NCI-H345 (cell line): Measurements from ENCODE around the gene PRSS12.
A peak's percentile ranks its signal among the peaks of the same experiment; 100 is the strongest.
"Not testable (repeated sequence)": the region's sequence is repeated elsewhere in the genome, so short reads cannot be mapped to it uniquely, and the experiment has no call there.

Experiments used
- DNase-seq: peaks from one replicate; lab custom pipeline; 2025; lab: John Stamatoyannopoulos, UW

PRSS12 gene

DNA sequence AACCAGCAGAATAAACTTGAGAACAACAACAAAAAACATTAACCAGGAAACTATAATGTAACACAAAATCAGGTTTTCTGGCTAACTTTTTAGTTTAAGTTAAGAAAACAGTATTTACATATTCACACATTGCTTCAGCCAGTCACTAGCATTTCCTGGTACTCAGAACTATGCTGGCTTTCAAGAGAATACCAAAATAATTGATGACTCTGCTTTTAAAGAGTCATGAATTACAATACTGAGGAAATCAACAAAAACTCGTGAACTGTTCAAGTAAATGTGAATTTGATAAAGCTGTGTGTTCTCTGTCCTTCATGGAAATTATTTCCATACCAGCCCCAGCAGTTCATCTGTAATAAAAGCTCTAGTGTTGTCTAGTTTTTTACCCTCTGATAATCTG, 27.4 kb downstream of the PRSS12 start:
- DNase-seq: no peak

DNA sequence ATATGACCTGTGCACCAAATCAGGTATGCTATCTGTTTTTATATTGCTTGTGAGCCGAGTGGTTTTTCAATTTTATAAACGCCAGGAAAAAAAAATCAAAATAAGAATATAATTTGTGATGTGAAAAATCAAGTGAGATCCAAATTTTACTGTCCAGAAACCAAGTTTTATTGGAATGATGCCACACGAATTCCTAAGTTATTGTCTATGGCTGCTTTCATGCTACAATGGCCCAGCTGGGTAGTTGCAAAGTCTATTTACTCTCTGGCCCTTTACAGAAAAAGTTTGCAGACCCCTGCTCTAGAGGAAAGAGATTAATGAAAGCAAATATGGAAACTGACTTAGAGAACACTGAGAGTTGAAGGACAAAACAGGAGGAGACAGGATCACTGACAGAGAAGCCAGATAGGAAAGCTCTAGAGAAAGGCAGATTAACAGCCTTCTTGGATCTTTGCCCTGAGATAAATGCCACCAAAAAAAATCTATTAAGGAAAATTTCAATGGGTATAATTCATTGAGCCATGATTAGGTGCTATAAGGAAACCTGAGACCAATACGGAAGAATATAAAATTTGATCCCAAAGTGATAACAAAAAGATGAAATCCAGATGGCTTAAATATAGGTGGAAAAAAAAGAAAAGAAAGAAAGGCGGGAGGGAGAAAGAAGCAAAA, 29.8 kb downstream of the PRSS12 start:
- no peak for DNase-seq

DNA sequence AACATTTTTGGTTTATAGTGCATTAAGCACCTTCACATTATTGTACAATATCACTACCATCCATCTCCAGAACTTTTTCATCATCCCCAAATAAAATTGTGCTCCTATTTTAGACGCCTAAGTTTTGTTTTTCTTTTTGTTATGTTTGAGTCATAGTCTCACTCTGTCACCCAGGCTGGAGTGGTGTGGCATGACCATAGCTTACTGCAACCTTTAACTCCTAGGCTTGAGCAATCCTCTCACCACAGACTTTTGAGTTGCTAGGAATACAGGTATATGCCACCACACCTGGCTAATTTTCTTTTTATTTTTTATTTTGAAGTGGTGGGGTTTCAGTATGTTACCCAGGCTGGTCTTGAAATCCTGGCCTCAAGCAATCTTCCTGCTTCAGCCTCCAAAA, 33.9 kb downstream of the PRSS12 start:
- no peak for DNase-seq

DNA sequence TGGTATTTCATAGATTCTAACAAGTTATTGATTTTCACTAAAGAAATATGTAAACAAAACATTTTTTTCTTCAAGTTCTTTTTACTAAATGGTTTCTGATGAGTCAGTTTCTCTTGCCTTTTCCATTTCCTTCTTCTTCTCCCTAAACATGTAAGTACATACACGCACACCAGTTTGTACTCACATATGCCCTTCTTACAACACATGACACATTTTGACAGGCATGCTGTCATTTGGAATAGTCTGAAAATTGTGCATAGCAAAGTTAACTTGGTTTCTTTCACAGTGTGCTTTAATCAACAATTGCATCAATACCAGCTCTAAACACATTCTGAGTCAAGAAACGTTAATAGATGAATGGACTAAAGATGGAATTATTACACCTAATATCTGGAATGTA, 35.1 kb downstream of the PRSS12 start:
- no peak for DNase-seq

DNA sequence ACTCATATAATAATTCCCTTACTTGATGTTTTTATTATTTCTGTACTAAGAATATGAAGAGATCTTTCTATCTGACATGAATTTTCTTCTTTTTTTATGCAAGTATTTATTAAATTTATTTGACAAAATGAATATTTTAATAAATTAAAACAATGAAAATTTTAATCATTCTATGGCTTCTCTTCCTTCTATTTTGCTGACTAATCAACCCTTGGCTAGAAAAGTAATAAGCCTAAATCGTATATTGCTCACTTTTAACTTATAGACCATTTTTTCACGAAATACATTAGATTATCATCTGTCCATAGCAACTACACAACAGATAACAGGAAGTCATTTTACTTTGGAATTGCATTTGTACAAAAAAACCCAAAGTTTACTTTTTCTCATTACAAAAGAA, 38.6 kb downstream of the PRSS12 start:
- DNase-seq: no peak

DNA sequence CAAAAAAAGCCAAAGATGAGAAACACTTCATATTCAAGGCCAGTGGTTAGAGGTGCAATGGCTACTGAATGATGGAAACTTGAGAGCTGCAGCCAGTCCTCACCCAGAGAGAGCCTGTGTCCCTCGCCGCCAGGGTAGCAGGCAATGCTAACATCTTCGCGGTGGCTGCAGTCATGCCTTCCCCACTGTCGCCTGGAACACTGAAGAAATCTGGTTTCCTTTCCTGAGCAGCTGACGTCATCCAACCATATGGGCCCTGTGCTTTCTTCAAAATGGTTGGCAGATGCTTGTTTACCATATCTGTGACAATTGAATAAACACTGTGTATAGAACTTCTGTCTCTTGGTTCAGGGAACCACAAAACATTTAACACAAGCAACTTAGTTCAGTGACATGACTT, 39.7 kb downstream of the PRSS12 start:
- no peak for DNase-seq

DNA sequence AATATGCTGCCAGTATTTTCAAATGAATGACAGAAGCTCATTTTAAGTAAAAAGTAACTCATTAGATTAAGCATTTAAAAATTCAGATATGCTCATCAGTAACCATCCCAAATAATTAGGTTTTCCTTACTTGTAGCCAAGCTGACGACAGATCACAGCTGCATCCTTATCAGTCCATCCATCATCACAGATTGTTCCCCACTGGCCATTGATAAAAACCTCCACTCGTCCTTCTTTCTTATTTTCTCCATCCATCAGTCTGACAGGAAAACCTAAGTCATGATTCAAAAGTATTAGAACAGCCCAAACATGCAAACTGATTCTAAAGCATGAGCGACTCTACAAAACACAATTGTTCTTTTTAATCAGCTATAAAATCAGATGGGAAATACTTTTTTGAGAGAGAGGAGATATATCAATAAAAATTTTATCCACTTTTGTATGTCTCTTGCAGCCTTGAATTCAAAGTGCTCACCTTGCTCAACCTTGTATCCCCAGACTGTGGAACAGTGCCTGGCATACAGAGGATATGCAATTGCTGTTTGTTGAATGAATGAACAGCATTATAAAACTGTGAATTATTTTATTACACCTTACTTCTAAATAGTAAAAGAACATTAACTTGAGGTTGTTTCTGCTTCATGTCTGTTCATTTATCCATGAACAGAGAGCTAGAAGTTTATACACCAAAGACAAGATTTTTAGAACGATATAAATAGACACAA, 44.3 kb downstream of the PRSS12 start:
- no peak for DNase-seq

DNA sequence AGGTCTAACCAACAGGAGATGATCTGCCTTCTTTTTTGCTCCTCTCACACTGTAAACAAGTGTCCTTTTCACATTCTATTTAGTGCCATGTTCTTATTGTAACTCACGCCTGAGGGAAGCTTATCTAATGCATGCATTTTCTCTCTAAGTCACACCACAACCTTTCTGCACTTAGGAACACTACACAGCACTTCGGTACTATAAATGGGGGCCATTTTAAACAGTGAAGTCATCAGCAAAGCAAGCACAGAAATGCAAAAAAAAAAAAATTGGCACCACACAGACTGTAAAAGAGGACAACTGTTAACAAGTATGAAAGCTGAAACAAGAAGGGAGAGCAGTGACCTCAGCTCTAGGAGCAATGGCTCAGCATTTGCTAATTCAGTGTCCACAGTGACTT, 45.2 kb downstream of the PRSS12 start:
- no peak for DNase-seq

DNA sequence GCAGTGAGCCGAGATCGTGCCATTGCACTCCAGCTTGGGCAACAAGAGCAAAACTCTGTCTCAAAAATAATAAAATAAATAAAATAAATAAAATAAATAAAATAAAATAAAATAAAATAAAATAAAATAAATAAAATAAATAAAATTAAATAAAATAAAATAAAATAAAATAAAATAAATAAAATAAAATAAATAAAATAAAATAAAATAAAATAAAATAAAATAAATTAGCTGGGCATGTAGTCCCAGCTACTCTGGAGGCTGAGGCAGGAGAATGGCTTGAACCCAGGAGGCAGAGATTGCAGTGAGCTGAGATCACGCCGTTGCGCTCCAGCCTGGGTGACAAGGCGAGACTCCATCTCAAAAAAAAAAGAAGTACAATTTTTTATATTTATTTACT, 53.2 kb downstream of the PRSS12 start:
- DNase-seq: not testable (repeated sequence)

DNA sequence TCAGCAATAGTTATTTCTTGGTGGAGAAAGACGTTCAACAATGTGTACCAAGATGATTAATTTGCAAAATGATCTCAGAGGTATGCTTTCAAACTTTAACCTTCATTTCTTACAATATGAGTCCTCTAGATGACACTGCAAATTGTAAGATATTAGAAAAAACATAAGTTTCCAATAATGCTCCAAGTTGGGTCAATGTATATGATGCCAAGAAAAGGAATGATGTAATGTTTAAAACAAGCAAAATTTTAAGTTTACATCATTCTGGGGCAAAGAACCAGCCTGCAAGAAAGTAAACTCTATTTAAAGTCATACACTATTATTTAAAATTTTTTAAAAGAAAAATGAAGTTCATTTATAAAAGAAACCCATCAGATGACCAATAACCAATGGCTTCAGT, 56.1 kb downstream of the PRSS12 start:
- no peak for DNase-seq

DNA sequence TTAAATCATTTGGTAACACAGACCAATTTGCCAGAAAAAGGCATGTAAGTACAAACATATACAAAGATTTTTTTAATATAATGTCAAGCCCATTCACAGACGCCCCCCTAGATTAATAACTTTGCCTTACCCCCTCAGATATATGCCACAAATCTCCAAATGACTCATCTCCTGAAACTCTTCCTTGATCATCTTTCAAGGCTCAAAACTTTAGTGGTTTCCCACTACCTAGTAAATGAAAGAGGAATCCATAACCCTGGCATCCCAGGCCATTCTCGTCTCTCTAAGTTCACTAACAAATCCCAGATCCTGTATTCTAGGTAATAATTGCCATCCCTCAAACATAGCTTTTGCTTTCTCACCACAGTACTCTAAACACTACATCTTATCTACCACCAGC, 61.9 kb downstream of the PRSS12 start:
- no peak for DNase-seq

DNA sequence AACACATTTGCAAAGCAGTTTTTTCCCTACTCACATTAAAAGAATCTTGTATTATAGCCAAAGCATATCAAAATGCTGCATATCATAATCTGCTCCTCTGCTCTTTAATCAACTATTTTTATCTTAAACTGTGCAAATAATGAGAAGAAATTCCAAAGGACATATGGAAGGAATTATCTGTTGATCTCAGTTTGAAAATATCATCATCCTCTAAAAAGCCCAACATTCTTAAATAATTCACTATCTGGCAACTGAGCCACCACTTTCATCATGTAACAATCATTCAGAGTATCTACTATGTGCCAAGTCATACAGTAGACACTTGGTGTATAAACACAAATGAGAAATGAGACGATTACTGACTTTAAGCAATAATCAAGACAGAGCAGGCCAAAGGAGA, 63.0 kb downstream of the PRSS12 start:
- DNase-seq: no peak

DNA sequence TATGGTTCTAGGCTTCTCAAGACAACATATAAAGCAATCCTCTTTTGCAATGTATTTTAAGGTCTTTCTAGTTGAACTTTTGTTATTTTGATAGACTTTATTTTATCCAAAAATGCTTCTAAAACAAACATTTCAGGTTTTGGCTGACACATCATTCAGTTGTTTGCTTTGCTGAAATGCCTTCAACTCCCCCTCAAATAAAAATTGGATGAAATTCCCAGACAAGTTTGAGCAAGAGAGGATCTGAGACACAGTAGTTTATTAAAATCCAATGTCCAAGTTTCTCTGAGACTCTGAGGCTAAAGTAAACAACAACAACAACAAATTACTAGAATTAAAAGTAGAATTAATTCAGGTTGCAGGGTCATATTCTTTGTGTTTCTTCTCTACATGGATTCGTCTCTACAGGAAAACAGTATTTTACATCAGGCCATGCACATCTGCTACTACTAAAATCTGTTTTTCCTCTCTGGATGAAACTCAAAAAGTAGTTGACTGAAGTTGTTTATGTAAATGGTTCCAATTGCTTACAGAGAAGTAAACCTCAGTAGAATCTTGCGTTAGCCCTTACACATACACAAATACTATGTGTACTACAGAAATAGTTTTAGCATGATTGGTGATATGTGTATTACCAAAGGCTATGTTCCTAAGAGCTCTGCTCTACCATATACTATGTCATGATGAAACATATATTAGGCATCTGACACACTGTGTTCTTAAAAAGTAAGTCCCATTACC, 64.9 kb downstream of the PRSS12 start:
- DNase-seq: no peak

DNA sequence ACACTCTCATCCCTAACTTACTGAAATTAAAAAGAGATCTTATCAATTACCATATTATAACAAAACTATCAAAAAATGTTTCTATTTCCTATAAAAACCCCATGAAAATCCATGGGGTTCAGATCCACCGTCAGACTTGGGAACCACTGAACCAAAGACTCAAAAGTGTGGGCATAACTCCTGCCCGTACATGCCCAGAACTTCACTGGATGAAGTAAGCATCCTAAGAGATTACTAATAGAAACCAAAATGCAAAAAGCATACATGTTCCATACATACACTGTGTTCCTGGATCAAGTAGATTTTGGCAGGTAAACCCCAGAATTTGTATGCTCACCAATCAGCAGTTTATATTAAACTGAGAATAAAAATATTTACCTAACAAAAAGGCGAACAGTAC, 66.1 kb downstream of the PRSS12 start:
- DNase-seq: no peak

DNA sequence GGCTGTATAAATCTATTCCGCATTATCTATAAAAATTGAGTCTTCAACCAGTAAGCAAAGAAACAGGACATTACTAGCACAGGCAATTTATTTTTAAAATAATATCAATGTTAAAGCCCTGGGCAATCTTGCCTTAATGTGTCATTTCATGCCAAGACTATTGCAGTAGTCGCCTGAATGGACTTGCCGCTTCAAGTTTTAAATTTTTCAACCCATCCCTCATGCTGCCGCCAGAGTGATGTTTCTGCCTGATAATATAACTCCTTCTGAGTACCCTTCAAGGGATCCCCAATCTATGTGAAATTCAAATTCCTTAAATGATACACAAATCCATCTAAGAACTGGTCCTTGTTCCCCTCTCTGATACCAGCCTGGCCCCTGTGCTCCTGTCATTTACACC, 66.9 kb downstream of the PRSS12 start:
- DNase-seq: no peak

DNA sequence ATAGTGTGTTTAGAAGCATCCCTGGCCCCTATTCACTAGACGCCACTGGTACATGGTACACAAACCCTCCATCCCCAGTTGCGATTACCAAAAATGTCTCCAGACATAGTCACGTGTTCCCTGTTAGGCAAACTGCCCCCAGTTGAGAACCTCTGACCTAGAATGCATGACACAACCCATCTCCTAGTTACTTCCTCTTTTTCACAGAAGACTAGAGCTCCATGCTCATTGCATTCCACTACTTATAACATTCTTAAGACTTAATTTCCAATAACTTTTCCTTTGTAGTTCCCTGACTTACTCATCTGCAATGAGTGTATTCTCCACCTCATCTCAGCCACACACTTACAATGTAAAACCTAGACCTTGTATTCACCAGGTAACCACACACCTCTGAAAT, 68.6 kb downstream of the PRSS12 start:
- no peak for DNase-seq

DNA sequence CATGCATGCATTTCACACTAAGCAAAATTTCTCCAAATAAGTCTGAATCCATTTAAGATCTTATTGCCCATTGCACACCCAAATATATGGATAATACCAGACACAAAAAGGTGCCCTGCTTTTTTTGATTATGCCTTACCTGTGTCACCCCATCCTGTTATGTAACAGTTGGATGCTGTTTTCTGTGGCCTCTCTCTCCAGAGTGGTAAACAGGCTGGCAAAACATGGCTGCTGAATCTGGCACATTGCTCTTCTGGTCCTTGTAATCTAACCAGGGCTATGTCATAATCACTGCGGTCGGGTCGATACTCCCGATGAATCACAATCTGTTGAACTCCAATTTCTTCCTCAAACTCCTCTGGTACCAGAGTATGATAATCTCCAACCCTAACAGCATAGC, 70.1 kb downstream of the PRSS12 start:
- no peak for DNase-seq

DNA sequence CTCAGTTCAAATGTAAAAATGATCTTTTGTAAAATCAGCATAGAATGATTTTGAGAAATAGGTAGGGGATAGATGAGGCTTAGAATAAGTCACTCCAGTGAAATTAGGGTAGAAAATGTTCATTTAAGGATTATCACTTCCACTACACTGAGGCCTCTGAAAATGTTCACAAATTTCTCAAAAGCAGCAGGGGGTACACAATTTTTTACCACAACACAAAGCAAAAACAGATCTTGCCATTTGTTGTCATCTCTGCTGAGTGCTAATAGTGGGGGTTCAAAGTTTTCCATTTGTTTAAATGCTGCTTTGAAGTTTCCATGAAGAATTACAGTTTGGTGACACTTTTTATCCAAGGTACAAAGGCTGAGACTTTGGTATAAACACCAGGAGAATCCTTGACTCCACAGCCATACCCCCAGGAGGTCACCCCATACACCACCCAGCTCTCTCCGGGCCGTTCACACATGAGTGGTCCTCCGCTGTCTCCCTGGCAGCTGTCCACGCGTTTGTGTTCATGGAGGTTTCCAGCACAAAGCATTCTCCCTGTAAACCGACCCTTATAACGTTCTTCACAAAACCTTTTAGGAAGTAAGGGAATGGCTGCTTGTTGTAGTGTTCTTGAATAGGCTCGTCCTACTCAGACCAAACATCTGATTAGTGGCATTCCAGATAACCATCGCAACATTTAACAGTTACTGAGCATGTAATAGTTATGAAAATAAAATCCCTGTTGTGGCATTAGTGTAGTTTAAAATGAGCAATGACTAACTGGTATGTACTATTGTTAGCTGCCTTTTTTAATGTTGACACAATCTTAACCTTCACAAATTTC, 71.0 kb downstream of the PRSS12 start:
- peak; percentile 13 for DNase-seq

DNA sequence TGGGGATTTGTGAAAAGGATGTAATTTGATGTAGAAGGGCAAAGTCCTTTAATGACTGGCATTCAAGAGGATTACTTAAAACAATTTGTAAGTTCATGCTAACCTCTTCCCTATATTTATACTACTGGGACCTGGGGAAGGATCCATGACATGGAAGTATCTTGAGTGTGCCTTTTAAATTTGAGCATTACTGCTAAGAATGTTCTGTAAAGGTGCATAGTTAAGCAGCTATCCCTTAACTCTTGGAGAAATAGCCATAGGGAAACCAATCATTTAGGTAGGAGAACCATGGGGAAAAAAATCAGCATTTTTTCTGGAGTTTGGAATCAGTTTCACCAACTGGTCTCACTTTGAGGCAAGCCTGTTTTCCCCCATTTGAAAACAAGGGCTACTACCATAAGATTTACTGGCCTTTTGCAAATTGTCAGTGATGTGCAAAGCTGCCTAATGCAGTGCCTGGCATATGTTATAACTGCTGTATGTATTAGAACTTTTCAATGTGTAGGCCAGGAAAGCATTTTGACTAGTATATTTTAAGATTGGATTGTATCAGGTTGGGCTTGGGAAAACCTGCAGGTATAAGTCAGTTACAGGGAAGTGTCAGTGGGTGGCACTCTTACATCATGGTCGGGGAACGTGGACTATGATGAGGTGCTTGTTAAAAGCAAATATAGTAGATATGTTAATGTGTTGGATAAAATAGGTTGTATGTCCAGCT, 72.1 kb downstream of the PRSS12 start:
- DNase-seq: peak; percentile 67

DNA sequence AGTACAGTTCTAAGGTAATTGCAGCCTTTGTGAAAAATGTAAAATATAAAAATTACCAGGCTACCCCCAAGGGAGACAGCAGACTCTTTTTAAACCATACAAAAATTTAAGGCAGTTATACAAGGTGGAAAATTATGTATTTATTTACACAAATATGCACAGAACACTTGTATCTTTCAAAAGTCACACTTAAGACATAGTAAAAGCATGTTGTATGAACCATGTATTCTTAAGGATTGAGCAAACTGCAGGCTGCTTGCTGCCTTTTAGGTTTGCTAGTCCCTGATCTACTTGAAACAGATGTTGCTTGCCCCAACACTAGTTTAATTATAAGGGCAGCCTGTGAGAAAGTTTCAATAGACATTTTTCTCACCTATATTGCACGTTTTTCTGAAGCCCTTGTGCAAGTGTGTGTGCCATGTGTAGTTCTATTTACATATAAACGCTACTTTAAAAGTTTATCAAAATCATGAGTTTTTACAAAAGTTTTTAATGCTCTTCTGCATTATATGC, 72.8 kb downstream of the PRSS12 start:
- DNase-seq: no peak

DNA sequence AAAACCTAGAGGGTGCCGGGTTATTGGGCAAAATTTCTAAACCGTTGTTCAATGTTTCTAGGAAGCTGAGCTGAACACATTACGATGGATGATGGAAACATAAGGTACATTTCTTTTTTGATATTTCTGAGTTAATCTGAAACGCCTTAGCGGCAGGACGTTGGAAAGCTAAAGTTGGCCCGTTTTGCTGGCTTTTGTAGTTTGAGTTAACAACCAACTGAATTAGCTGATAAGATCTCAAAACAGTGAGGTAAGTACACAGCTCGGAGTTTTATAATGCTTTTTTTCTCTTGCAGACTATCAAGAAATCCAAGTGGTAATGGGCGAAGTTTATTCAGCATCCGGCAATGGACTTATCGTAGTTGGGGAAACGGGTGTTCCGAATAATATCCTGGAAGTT, 73.5 kb downstream of the PRSS12 start:
- DNase-seq: no peak
